PFSK-1 (cell line): ENCODE measurements around the gene KCNK17.

Source experiments
- FOXP2 ChIP-seq: optimal IDR thresholded peaks from 2 replicates; pipeline ENCODE3; 2011; ENCODE audit warnings: borderline replicate concordance, control low read depth, inconsistent platforms; ENCODE audit not compliant: insufficient read depth; ENCODE audit errors: extremely low read length, extremely low read depth
- POLR2AphosphoS5 ChIP-seq: IDR thresholded peaks from 2 replicates; pipeline ENCODE4 v1.6.1; 2012; ENCODE audit warnings: low read depth, mild to moderate bottlenecking, control low read depth, low read length, moderate library complexity
- SIN3A ChIP-seq: IDR thresholded peaks from 2 replicates; pipeline ENCODE4 v1.6.1; 2012; ENCODE audit warnings: mild to moderate bottlenecking, low read length, moderate library complexity, borderline replicate concordance; ENCODE audit not compliant: insufficient read depth
- TAF1 ChIP-seq: IDR thresholded peaks from 2 replicates; pipeline ENCODE4 v1.6.1; 2012; ENCODE audit warnings: low read length, control low read depth, borderline replicate concordance; ENCODE audit not compliant: insufficient read depth
- TF ChIP-seq, protein P1 (sequence below), 2 experiments: IDR thresholded peaks; 2 replicates each; pipeline versions ENCODE4 v1.6.1 to v1.8.0; 2011 to 2012; ENCODE audit warnings: low read depth in 2 of 2, low read length in 2 of 2, control low read depth in 1 of 2, inconsistent platforms in 1 of 2, mild to moderate bottlenecking in 1 of 2, moderate library complexity in 1 of 2; ENCODE audit not compliant: insufficient read depth in 1 of 2

Gene KCNK17

DNA sequence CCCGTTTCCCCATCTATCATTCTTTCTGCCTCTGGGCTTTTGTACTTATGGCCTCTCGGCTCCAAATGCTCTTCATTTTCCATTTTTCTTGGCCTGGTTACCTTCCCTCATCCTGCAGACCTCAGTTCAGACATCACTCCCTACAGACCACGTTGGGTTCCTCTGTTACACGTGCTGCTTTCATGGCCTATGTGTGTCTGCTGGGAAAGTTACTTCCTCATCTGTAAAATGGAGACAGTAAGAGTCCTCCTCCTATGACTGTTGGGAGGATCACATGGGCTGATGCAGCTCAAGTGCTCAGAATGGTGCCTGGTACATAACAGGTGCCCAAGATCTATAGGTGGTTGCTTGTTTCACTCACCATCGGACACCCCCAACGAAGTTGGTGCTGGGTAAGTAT, 13.5 kb downstream of the KCNK17 start:
- no peak for TF ChIP-seq TAF1
- TF ChIP-seq POLR2AphosphoS5: no peak
- TF ChIP-seq SIN3A: no peak
- TF ChIP-seq, protein P1, sequence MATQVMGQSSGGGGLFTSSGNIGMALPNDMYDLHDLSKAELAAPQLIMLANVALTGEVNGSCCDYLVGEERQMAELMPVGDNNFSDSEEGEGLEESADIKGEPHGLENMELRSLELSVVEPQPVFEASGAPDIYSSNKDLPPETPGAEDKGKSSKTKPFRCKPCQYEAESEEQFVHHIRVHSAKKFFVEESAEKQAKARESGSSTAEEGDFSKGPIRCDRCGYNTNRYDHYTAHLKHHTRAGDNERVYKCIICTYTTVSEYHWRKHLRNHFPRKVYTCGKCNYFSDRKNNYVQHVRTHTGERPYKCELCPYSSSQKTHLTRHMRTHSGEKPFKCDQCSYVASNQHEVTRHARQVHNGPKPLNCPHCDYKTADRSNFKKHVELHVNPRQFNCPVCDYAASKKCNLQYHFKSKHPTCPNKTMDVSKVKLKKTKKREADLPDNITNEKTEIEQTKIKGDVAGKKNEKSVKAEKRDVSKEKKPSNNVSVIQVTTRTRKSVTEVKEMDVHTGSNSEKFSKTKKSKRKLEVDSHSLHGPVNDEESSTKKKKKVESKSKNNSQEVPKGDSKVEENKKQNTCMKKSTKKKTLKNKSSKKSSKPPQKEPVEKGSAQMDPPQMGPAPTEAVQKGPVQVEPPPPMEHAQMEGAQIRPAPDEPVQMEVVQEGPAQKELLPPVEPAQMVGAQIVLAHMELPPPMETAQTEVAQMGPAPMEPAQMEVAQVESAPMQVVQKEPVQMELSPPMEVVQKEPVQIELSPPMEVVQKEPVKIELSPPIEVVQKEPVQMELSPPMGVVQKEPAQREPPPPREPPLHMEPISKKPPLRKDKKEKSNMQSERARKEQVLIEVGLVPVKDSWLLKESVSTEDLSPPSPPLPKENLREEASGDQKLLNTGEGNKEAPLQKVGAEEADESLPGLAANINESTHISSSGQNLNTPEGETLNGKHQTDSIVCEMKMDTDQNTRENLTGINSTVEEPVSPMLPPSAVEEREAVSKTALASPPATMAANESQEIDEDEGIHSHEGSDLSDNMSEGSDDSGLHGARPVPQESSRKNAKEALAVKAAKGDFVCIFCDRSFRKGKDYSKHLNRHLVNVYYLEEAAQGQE (IDR thresholded peaks at IDR 0.05; ENCODE audit: insufficient read depth in 1 of 2, low read depth in 2 of 2, low read length in 2 of 2): no peak
- no peak for TF ChIP-seq FOXP2

DNA sequence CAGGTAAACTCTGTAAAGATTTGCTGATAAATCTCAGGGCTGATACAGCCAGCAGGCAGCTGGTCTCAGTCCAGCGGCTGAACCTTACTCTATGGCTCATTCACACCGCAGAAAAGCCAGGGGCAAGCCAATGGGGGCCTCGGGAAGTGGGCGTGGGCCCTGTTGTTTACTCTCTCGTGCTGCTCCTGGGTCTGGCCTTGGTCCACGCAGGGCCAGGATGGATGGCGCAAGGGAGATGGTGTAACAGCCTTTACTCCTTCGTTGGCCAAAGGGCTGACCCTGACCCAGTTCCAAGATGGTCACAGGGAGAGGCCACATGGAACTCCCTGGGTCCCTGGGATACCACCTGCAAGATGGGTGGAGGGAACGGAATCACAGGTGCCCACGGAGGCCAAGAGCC, 16.2 kb downstream of the KCNK17 start:
- TF ChIP-seq TAF1 (no peak), FOXP2 (no peak), POLR2AphosphoS5 (no peak), SIN3A (no peak)
- TF ChIP-seq, protein P1 (IDR thresholded peaks at IDR 0.05; ENCODE audit: insufficient read depth in 1 of 2, low read depth in 2 of 2, low read length in 2 of 2): no peak

DNA sequence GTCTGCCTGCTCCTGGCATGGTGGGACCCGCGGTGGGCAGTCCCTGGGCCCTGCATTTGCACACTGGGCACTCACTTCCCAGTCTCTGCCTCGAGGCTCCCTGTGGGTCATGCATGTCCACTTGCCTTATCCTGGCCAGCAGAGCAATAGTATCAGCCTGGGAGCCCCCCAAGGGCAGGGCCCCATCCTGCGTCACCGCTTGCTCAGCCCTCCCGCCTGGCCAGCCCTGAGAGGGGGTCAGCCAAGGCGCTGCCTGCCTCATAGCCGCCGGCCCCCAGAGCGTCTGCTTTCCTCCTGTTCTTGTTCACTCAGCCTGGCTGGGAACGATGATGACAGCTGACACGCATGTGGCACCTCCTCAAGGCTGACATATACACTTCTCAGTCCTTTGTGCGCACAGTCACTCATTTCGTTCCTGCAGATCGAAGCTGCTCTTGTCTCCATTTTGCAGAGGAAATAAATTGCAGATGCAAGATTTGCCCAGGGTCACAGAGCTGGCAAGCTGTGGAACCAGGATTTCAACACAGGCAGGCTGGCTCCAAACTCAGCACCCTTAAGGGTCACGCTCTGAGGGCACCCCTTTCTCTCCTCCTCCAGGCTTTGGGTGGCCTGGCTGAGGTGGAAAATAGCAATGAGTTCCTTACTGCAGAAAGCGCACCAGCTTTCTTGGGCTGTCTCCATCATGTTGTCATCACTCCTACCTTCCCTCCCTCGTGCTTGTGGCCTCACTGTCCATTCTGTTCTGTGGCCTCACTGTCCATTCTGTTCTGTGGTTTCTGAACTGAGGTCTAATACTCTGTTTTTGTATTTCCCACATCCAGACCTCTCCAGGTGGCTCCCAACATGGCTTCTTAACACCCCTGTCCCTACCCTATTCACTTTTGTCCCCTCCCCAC, 17.2 kb downstream of the KCNK17 start:
- TF ChIP-seq, protein P1 (IDR thresholded peaks at IDR 0.05; ENCODE audit: insufficient read depth in 1 of 2, low read depth in 2 of 2, low read length in 2 of 2): no peak
- TF ChIP-seq POLR2AphosphoS5: no peak
- no peak for TF ChIP-seq TAF1
- TF ChIP-seq SIN3A: no peak
- TF ChIP-seq FOXP2: no peak

DNA sequence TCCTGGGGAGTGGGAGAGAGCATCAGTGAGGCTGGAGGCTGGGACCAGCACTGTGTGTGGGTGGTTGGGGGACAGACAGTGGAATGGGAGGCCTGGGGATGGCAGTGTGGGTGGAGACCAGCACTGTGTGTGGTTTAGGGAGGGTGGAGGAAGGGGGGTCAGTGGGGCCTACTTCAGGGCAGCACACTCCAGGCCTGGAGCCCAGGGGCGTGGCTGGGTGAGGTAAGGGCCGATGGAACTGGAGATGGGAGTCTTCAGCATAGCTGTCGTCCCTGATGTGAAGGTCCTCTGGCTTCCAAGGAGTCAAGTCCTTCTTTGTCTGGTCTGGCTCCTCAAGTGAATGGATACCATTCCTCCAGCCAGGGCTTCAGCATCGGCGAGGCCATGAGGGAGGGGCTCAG, 18.6 kb downstream of the KCNK17 start:
- TF ChIP-seq POLR2AphosphoS5 (no peak), SIN3A (no peak), TAF1 (no peak), FOXP2 (no peak)
- TF ChIP-seq, protein P1 (IDR thresholded peaks at IDR 0.05; ENCODE audit: insufficient read depth in 1 of 2, low read depth in 2 of 2, low read length in 2 of 2): no peak
